B cell (primary cell): ENCODE results near the gene PAX3.

Experiments used
- CTCF ChIP-seq: fragments of 200-600 bp; IDR thresholded peaks from one replicate; pipeline ENCODE4 v1.8.0; 2022; ENCODE audit warnings: antibody characterized with exemption, mild to moderate bottlenecking
- EZH2 ChIP-seq: IDR thresholded peaks from 2 replicates; pipeline ENCODE4 v1.6.1; 2012; ENCODE audit warnings: borderline replicate concordance, low read depth, mild to moderate bottlenecking, moderate library complexity, low read length; ENCODE audit not compliant: insufficient read depth, poor library complexity, severe bottlenecking

GRCh38 chr2:222180619-222181018, 118.2 kb downstream of the PAX3 start:
- no peak for TF ChIP-seq CTCF
- TF ChIP-seq EZH2 = no peak
